ENCODE results near the gene SIMC1.

The SIMC1 gene

GRCh38 chr5:176379881-176380280 lies 141.7 kb downstream of the SIMC1 start:
- peaks cover 45% of the 10 kb centered on the region for H3K36me3 ChIP-seq (ENCODE audit: insufficient read depth, low read depth, low read length)
- H3K27ac ChIP-seq (ENCODE audit: low read length), result no peak overlapping the region
- H3K9me3 ChIP-seq (ENCODE audit: insufficient read depth, low read depth, low read length), result no peaks in the 10 kb centered on the region
- no peak overlapping the region for H3K4me3 ChIP-seq (ENCODE audit: low read length)
- no peaks in the 10 kb centered on the region for H3K27me3 ChIP-seq (ENCODE audit: insufficient read depth, low read length)
- no peak overlapping the region for H3K9ac ChIP-seq (ENCODE audit: low read depth, low read length)
- H3K4me1 ChIP-seq (ENCODE audit: insufficient read depth, low read length), result no peaks in the 10 kb centered on the region

GRCh38 chr5:176381423-176381822 lies 143.2 kb downstream of the SIMC1 start:
- Histone ChIP-seq H3K27ac (ENCODE audit: low read length) (no peak overlapping the region), H3K4me3 (ENCODE audit: low read length) (no peak overlapping the region), H3K9ac (ENCODE audit: low read depth, low read length) (no peak overlapping the region), H3K9me3 (ENCODE audit: insufficient read depth, low read depth, low read length) (no peaks in the 10 kb centered on the region), H3K4me1 (ENCODE audit: insufficient read depth, low read length) (no peaks in the 10 kb centered on the region), H3K27me3 (ENCODE audit: insufficient read depth, low read length) (no peaks in the 10 kb centered on the region), H3K36me3 (ENCODE audit: insufficient read depth, low read depth, low read length) (peaks cover 61% of the 10 kb centered on the region)

GRCh38 chr5:176381979-176382378 lies 143.8 kb downstream of the SIMC1 start:
- Histone ChIP-seq H3K4me1 (ENCODE audit: insufficient read depth, low read length) (no peaks in the 10 kb centered on the region; the same call in 1 of the 2 replicates), H3K27ac (ENCODE audit: low read length) (no peak overlapping the region), H3K27me3 (ENCODE audit: insufficient read depth, low read length) (no peaks in the 10 kb centered on the region), H3K36me3 (ENCODE audit: insufficient read depth, low read depth, low read length) (peaks cover 66% of the 10 kb centered on the region), H3K4me3 (ENCODE audit: low read length) (no peak overlapping the region), H3K9me3 (ENCODE audit: insufficient read depth, low read depth, low read length) (no peaks in the 10 kb centered on the region), H3K9ac (ENCODE audit: low read depth, low read length) (no peak overlapping the region)

- no peak overlapping the region for H3K4me3 ChIP-seq (ENCODE audit: low read length)
- no peaks in the 10 kb centered on the region for H3K27me3 ChIP-seq (ENCODE audit: insufficient read depth, low read length)
- no peaks in the 10 kb centered on the region for H3K9me3 ChIP-seq (ENCODE audit: insufficient read depth, low read depth, low read length)
- H3K36me3 ChIP-seq (ENCODE audit: insufficient read depth, low read depth, low read length), result peaks cover 70% of the 10 kb centered on the region
- H3K9ac ChIP-seq (ENCODE audit: low read depth, low read length), result no peak overlapping the region
- H3K27ac ChIP-seq (ENCODE audit: low read length), result no peak overlapping the region
- H3K4me1 ChIP-seq (ENCODE audit: insufficient read depth, low read length), result peaks cover 3% of the 10 kb centered on the region; the same call in 1 of the 2 replicates
These were observed 144.5 kb downstream of the SIMC1 start for GRCh38 chr5:176382721-176383120.

GRCh38 chr5:176383248-176383905 lies 145.2 kb downstream of the SIMC1 start:
- peaks cover 70% of the 10 kb centered on the region for H3K36me3 ChIP-seq (ENCODE audit: insufficient read depth, low read depth, low read length)
- H3K27me3 ChIP-seq (ENCODE audit: insufficient read depth, low read length), result no peaks in the 10 kb centered on the region
- H3K9me3 ChIP-seq (ENCODE audit: insufficient read depth, low read depth, low read length), result no peaks in the 10 kb centered on the region
- peaks cover 3% of the 10 kb centered on the region; the same call in 1 of the 2 replicates for H3K4me1 ChIP-seq (ENCODE audit: insufficient read depth, low read length)
- no peak overlapping the region for H3K9ac ChIP-seq (ENCODE audit: low read depth, low read length)
- H3K4me3 ChIP-seq (ENCODE audit: low read length), result no peak overlapping the region
- no peak overlapping the region for H3K27ac ChIP-seq (ENCODE audit: low read length)

GRCh38 chr5:176383961-176384360 lies 145.7 kb downstream of the SIMC1 start:
- Histone ChIP-seq H3K9me3 (ENCODE audit: insufficient read depth, low read depth, low read length) (no peaks in the 10 kb centered on the region), H3K36me3 (ENCODE audit: insufficient read depth, low read depth, low read length) (peaks cover 70% of the 10 kb centered on the region), H3K27ac (ENCODE audit: low read length) (no peak overlapping the region), H3K9ac (ENCODE audit: low read depth, low read length) (no peak overlapping the region), H3K4me1 (ENCODE audit: insufficient read depth, low read length) (peaks cover 3% of the 10 kb centered on the region; the same call in 1 of the 2 replicates), H3K27me3 (ENCODE audit: insufficient read depth, low read length) (no peaks in the 10 kb centered on the region), H3K4me3 (ENCODE audit: low read length) (no peak overlapping the region)

- H3K9ac ChIP-seq (ENCODE audit: low read depth, low read length), result no peak overlapping the region
- H3K4me3 ChIP-seq (ENCODE audit: low read length), result no peak overlapping the region
- H3K27me3 ChIP-seq (ENCODE audit: insufficient read depth, low read length), result no peaks in the 10 kb centered on the region
- H3K27ac ChIP-seq (ENCODE audit: low read length), result no peak overlapping the region
- H3K4me1 ChIP-seq (ENCODE audit: insufficient read depth, low read length), result peaks cover 3% of the 10 kb centered on the region; the same call in 1 of the 2 replicates
- no peaks in the 10 kb centered on the region for H3K9me3 ChIP-seq (ENCODE audit: insufficient read depth, low read depth, low read length)
- H3K36me3 ChIP-seq (ENCODE audit: insufficient read depth, low read depth, low read length), result peaks cover 69% of the 10 kb centered on the region
These were observed 146.2 kb downstream of the SIMC1 start for GRCh38 chr5:176384366-176384930.

- no peak overlapping the region for H3K4me3 ChIP-seq (ENCODE audit: low read length)
- peaks cover 5% of the 10 kb centered on the region; the same call in 1 of the 2 replicates for H3K4me1 ChIP-seq (ENCODE audit: insufficient read depth, low read length)
- peaks cover 65% of the 10 kb centered on the region for H3K36me3 ChIP-seq (ENCODE audit: insufficient read depth, low read depth, low read length)
- H3K27ac ChIP-seq (ENCODE audit: low read length), result no peak overlapping the region
- no peaks in the 10 kb centered on the region for H3K9me3 ChIP-seq (ENCODE audit: insufficient read depth, low read depth, low read length)
- H3K9ac ChIP-seq (ENCODE audit: low read depth, low read length), result no peak overlapping the region
- no peaks in the 10 kb centered on the region for H3K27me3 ChIP-seq (ENCODE audit: insufficient read depth, low read length)
These were observed 146.8 kb downstream of the SIMC1 start for GRCh38 chr5:176384991-176385390.

GRCh38 chr5:176386491-176386890 lies 148.3 kb downstream of the SIMC1 start:
- H3K27ac ChIP-seq (ENCODE audit: low read length), result no peak overlapping the region
- H3K4me3 ChIP-seq (ENCODE audit: low read length), result no peak overlapping the region
- H3K9ac ChIP-seq (ENCODE audit: low read depth, low read length), result no peak overlapping the region
- peaks cover 5% of the 10 kb centered on the region; the same call in 1 of the 2 replicates for H3K4me1 ChIP-seq (ENCODE audit: insufficient read depth, low read length)
- no peaks in the 10 kb centered on the region for H3K27me3 ChIP-seq (ENCODE audit: insufficient read depth, low read length)
- H3K9me3 ChIP-seq (ENCODE audit: insufficient read depth, low read depth, low read length), result no peaks in the 10 kb centered on the region
- H3K36me3 ChIP-seq (ENCODE audit: insufficient read depth, low read depth, low read length), result peaks cover 66% of the 10 kb centered on the region

GRCh38 chr5:176387384-176387925 lies 149.2 kb downstream of the SIMC1 start:
- Histone ChIP-seq H3K4me1 (ENCODE audit: insufficient read depth, low read length) (peaks cover 5% of the 10 kb centered on the region; the same call in 1 of the 2 replicates), H3K4me3 (ENCODE audit: low read length) (peak overlapping the region; percentile 86), H3K9ac (ENCODE audit: low read depth, low read length) (peak overlapping the region; percentile 95), H3K9me3 (ENCODE audit: insufficient read depth, low read depth, low read length) (no peaks in the 10 kb centered on the region), H3K27ac (ENCODE audit: low read length) (no peak overlapping the region), H3K36me3 (ENCODE audit: insufficient read depth, low read depth, low read length) (peaks cover 65% of the 10 kb centered on the region), H3K27me3 (ENCODE audit: insufficient read depth, low read length) (no peaks in the 10 kb centered on the region)

GRCh38 chr5:176388003-176388443 lies 149.8 kb downstream of the SIMC1 start:
- peaks cover 61% of the 10 kb centered on the region for H3K36me3 ChIP-seq (ENCODE audit: insufficient read depth, low read depth, low read length)
- H3K9ac ChIP-seq (ENCODE audit: low read depth, low read length), result peak overlapping the region; percentile 95
- H3K9me3 ChIP-seq (ENCODE audit: insufficient read depth, low read depth, low read length), result no peaks in the 10 kb centered on the region
- peak overlapping the region; percentile 86 for H3K4me3 ChIP-seq (ENCODE audit: low read length)
- no peaks in the 10 kb centered on the region for H3K27me3 ChIP-seq (ENCODE audit: insufficient read depth, low read length)
- peaks cover 5% of the 10 kb centered on the region; the same call in 1 of the 2 replicates for H3K4me1 ChIP-seq (ENCODE audit: insufficient read depth, low read length)
- no peak overlapping the region for H3K27ac ChIP-seq (ENCODE audit: low read length)

All from iPS-20b (cell line).